Measurements from ENCODE around the gene LOXHD1. TPM values are rescaled to one million over a fixed set of nuclear protein-coding genes. Genes with fewer than 3 reads are reported as not detected.

The LOXHD1 gene
- total RNA-seq, 4 donors from 2014 or later = 0.62 TPM; not detected in 3

DNA sequence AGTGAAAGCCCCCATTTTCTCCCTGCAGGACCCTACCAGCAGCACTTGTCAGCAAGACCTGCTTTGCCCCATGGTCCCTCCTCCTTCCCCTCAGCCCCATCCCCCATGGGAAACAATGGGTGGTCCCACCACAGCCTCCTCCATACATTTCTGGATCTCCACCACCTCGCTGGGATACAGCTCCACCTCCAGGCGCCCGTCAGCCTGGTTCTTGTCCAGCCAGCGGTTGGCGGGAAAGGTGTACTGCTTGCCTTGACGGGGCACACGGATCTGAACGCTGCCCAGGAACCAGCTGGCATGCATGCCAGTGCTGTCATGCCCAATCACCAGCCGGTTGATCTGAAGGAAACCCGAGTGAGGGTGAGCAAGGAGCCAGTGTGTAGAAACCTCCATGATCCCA, 90.9 kb downstream of the LOXHD1 start:
- Histone ChIP-seq H3K27me3 (no peaks in the 10 kb centered on the region), H3K27ac (no peak overlapping the region), H3K4me1 (no peaks in the 10 kb centered on the region), H3K9me3 (no peaks in the 10 kb centered on the region), H3K4me3 (no peak overlapping the region), H3K36me3 (no peaks in the 10 kb centered on the region)
- intact Hi-C loops (cut with DNase I; ENCODE audit: low total_unique reads) = no loop called here
- no peak for DNase-seq
- no peak for TF ChIP-seq POLR2A (IDR thresholded peaks at IDR 0.05)
- TF ChIP-seq, protein P1, sequence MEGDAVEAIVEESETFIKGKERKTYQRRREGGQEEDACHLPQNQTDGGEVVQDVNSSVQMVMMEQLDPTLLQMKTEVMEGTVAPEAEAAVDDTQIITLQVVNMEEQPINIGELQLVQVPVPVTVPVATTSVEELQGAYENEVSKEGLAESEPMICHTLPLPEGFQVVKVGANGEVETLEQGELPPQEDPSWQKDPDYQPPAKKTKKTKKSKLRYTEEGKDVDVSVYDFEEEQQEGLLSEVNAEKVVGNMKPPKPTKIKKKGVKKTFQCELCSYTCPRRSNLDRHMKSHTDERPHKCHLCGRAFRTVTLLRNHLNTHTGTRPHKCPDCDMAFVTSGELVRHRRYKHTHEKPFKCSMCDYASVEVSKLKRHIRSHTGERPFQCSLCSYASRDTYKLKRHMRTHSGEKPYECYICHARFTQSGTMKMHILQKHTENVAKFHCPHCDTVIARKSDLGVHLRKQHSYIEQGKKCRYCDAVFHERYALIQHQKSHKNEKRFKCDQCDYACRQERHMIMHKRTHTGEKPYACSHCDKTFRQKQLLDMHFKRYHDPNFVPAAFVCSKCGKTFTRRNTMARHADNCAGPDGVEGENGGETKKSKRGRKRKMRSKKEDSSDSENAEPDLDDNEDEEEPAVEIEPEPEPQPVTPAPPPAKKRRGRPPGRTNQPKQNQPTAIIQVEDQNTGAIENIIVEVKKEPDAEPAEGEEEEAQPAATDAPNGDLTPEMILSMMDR (IDR thresholded peaks at IDR 0.05) = no peak

DNA sequence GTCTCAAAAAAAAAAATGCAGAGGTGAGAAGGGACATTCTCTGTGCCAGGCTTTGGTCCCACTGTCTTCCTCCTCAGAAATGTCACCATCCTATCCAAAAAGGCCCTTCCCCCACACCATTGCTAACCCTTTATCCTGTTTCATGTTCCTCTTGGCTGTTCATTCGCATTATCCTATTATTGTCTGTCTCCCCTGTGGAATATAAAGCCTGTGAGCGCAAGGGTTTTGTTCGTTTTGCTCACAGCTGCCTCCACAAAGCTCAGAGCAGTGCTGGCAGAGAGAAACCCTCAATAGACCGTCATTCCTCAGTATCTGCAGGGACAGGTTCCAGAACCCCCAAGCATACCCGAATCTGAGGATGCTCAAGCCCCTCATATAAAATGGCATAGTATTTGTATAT, 91.8 kb downstream of the LOXHD1 start:
- Histone ChIP-seq H3K36me3 (no peaks in the 10 kb centered on the region), H3K4me1 (no peaks in the 10 kb centered on the region), H3K27ac (no peak overlapping the region), H3K4me3 (no peak overlapping the region), H3K9me3 (no peaks in the 10 kb centered on the region), H3K27me3 (no peaks in the 10 kb centered on the region)
- no peak for DNase-seq
- intact Hi-C loops (cut with DNase I; ENCODE audit: low total_unique reads) = no loop called here
- TF ChIP-seq, protein P1 (IDR thresholded peaks at IDR 0.05) = no peak
- TF ChIP-seq POLR2A (IDR thresholded peaks at IDR 0.05) = no peak

DNA sequence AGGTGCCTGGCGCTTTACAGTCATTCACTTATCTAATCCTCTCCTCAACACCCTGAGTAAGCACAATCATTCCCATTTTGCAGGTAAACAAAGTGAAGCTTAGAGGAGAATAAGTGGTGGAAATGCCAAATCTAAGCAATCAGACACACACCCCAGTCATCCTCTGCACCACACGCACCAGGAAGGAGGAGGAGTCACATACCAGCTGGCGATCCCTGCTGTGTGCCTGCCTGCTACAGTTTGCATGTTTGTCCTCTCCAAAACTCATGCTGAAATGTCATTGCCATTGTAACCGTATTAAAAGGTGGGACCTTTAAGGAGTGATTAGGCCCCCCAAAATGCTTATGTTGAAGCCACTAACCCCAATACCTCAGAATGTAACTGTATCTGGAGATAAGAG, 93.7 kb downstream of the LOXHD1 start:
- TF ChIP-seq POLR2A (IDR thresholded peaks at IDR 0.05) = no peak
- TF ChIP-seq, protein P1 (IDR thresholded peaks at IDR 0.05) = no peak
- no peak overlapping the region for H3K27ac ChIP-seq
- no peaks in the 10 kb centered on the region for H3K27me3 ChIP-seq
- no peak overlapping the region for H3K4me3 ChIP-seq
- no peaks in the 10 kb centered on the region for H3K36me3 ChIP-seq
- no peak for DNase-seq
- intact Hi-C loops (cut with DNase I; ENCODE audit: low total_unique reads) = no loop called here
- H3K9me3 ChIP-seq = no peaks in the 10 kb centered on the region
- no peaks in the 10 kb centered on the region for H3K4me1 ChIP-seq

DNA sequence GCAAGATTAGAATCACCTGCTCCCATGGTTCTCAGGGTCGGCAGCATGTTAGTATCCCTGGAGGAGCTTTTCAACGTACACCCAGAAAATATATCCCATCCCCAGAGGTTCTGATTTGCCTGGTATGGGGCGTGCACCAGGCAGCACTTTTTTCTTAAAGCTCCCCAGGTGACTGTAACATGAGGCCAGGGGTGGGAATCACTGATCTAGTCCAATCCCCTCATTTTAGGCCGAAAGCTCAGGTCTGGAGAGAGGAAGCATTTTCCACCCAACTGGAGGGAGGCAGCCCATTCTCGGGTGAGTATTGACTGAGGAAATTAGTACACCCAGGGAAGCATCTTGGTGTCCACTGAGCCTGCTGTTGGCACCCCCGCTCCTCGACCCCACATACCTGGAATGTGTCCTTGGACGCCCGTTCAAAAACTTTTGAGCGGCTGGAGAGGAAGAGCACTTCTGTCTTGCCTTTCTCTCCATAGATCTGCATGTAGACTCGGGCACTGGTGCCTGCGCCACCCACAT, 94.3 kb downstream of the LOXHD1 start:
- no peak overlapping the region for H3K4me3 ChIP-seq
- no peak overlapping the region for H3K27ac ChIP-seq
- intact Hi-C loops (cut with DNase I; ENCODE audit: low total_unique reads) = no loop called here
- no peak for DNase-seq
- no peaks in the 10 kb centered on the region for H3K9me3 ChIP-seq
- H3K27me3 ChIP-seq = no peaks in the 10 kb centered on the region
- H3K36me3 ChIP-seq = no peaks in the 10 kb centered on the region
- TF ChIP-seq, protein P1 (IDR thresholded peaks at IDR 0.05) = no peak
- TF ChIP-seq POLR2A (IDR thresholded peaks at IDR 0.05) = no peak
- H3K4me1 ChIP-seq = no peaks in the 10 kb centered on the region

DNA sequence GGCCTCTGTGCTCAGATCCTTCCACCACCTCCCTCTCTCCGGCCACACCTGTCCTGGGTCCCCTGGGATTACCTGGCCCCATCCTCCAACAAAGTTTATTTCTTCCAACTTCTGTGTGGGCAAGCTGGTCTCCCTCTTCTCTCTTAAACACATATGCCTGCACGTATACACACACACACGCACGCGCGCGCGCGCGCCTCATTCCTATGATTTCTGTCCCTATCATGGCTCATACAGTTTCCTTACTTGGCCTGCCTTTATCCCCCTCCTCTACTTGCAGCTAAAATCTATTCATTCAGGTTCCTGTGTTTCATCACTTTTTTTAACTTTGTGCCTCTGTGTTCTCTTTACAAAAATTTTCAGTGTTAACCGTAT, 96.4 kb downstream of the LOXHD1 start:
- intact Hi-C loops (cut with DNase I; ENCODE audit: low total_unique reads) = no loop called here
- TF ChIP-seq, protein P1 (IDR thresholded peaks at IDR 0.05) = no peak
- no peak for TF ChIP-seq POLR2A (IDR thresholded peaks at IDR 0.05)
- Histone ChIP-seq H3K36me3 (no peaks in the 10 kb centered on the region), H3K4me3 (no peak overlapping the region), H3K27ac (no peak overlapping the region), H3K4me1 (no peaks in the 10 kb centered on the region), H3K9me3 (no peaks in the 10 kb centered on the region), H3K27me3 (no peaks in the 10 kb centered on the region)
- no peak for DNase-seq

Data from uterus (tissue), 4 donors.